ENCODE measurements around the gene P2RX4. TPM values are rescaled to one million over a fixed set of nuclear protein-coding genes. Genes with fewer than 3 reads are reported as not detected.

Gene P2RX4
- total and polyA plus RNA-seq, 9 donors = 17.8 to 46.7 (median 26.6) TPM

DNA sequence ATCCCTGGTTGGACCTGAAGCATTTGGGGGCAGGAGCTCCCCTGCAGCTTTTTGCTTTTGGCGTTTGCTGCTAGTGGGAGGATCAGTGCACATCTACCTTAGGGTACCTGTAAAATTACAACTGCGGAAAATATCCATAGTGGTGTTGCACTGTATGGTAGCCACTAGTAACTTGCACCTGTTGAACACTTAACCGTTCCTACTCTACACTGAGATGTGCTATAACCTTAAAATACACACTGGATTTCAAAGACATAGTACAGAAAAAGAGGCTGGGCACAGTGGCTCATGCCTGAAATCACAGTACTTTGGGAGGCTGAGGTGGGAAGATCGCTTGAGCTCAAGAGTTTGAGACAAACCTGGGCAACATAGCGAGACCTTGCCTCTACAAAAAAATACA, 2.9 kb downstream of the P2RX4 start:
- H3K4me3 ChIP-seq = no peak overlapping the region
- no peaks in the 10 kb centered on the region for H3K27me3 ChIP-seq
- 92 to 93% (median 92%) methylated on average over 5 of the region's 5 CpGs for WGBS, 3 donors
- H3K4me1 ChIP-seq (ENCODE audit: insufficient read depth) = peaks cover 2% of the 10 kb centered on the region
- no peak for DNase-seq
- intact Hi-C loops (cut with DNase I) = no loop called here
- H3K9me3 ChIP-seq = no peaks in the 10 kb centered on the region
- TF ChIP-seq, protein P1, sequence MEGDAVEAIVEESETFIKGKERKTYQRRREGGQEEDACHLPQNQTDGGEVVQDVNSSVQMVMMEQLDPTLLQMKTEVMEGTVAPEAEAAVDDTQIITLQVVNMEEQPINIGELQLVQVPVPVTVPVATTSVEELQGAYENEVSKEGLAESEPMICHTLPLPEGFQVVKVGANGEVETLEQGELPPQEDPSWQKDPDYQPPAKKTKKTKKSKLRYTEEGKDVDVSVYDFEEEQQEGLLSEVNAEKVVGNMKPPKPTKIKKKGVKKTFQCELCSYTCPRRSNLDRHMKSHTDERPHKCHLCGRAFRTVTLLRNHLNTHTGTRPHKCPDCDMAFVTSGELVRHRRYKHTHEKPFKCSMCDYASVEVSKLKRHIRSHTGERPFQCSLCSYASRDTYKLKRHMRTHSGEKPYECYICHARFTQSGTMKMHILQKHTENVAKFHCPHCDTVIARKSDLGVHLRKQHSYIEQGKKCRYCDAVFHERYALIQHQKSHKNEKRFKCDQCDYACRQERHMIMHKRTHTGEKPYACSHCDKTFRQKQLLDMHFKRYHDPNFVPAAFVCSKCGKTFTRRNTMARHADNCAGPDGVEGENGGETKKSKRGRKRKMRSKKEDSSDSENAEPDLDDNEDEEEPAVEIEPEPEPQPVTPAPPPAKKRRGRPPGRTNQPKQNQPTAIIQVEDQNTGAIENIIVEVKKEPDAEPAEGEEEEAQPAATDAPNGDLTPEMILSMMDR (IDR thresholded peaks at IDR 0.05) = no peak
- TF ChIP-seq EP300 (IDR thresholded peaks at IDR 0.05) (no peak), POLR2A (IDR thresholded peaks at IDR 0.05) (no peak)
- H3K36me3 ChIP-seq = no peaks in the 10 kb centered on the region
- H3K27ac ChIP-seq = no peak overlapping the region

- WGBS, 3 donors = 75 to 92% (median 81%) methylated on average over 11 of the region's 11 CpGs
- H3K4me3 ChIP-seq = no peak overlapping the region
- H3K27ac ChIP-seq = peak overlapping the region in 1 of 2 donors; percentile 23
- TF ChIP-seq EP300 (IDR thresholded peaks at IDR 0.05) = no peak
- TF ChIP-seq POLR2A (IDR thresholded peaks at IDR 0.05) = no peak
- TF ChIP-seq, protein P1 (IDR thresholded peaks at IDR 0.05) = no peak
- H3K27me3 ChIP-seq = no peaks in the 10 kb centered on the region
- intact Hi-C loops (cut with DNase I) = no loop called here
- H3K36me3 ChIP-seq = no peaks in the 10 kb centered on the region
- no peaks in the 10 kb centered on the region for H3K9me3 ChIP-seq
- peaks cover 2% of the 10 kb centered on the region for H3K4me1 ChIP-seq (ENCODE audit: insufficient read depth)
- DNase-seq = no peak
Observed at GRCh38 chr12:121214166-121214777, 4.3 kb downstream of the P2RX4 start.

DNA sequence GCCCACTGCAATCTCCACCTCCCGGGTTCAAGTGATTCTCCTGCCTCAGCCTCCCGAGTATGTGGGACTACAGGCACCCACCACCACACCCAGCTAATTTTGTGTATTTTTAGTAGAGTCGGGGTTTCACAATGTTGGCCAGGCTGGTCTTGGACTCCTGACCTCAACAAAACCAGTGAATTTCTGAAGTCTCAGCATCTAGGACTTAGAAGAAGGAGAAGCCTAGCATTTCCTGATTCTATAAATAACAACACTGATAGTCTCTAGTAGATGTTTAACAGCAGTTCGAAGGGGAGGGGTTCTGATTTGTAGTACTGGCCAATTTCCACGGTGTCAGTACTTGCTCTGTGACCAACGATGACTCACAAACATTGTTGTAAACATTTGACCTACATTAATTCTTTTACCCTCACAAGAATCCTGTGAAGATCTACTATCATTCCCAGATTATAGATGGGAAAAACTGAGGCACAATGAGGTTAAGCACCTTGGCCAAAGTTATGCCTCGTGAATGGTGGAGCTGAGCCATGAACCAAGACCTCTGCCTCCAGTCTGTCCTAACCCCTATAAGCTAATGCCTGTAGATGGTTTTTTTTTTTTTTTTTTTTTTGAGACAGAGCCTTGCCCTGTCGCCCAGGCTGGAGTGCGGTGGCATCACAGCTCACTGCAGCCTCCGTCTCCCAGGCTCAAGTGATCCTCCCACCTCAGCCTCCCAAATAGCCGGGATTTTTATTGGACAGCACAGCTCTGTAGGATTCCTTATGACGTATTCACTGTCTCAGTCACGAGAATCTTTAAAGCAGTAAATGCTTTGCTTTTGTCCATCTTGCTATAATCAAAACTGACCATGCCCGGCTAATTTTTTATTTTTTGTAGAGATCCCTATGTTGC, 5.2 kb downstream of the P2RX4 start:
- WGBS, 3 donors = 65 to 69% (median 68%) methylated on average over 14 of the region's 14 CpGs
- Histone ChIP-seq H3K36me3 (no peaks in the 10 kb centered on the region), H3K9me3 (no peaks in the 10 kb centered on the region), H3K4me1 (ENCODE audit: insufficient read depth) (peaks cover 2% of the 10 kb centered on the region), H3K4me3 (no peak overlapping the region), H3K27me3 (no peaks in the 10 kb centered on the region), H3K27ac (peak overlapping the region in 1 of 2 donors; percentile 23)
- DNase-seq = no peak
- intact Hi-C loops (cut with DNase I) = no loop called here
- TF ChIP-seq, protein P1 (IDR thresholded peaks at IDR 0.05) = no peak
- TF ChIP-seq POLR2A (IDR thresholded peaks at IDR 0.05) (no peak), EP300 (IDR thresholded peaks at IDR 0.05) (no peak)

GRCh38 chr12:121216102-121216501, 6.2 kb downstream of the P2RX4 start:
- Histone ChIP-seq H3K27me3 (no peaks in the 10 kb centered on the region), H3K36me3 (no peaks in the 10 kb centered on the region), H3K4me3 (no peak overlapping the region), H3K4me1 (ENCODE audit: insufficient read depth) (peaks cover 5% of the 10 kb centered on the region), H3K27ac (no peak overlapping the region), H3K9me3 (no peaks in the 10 kb centered on the region)
- DNase-seq = no peak
- intact Hi-C loops (cut with DNase I) = no loop called here
- 81 to 91% (median 86%) methylated on average over 4 of the region's 4 CpGs for WGBS, 3 donors
- TF ChIP-seq EP300 (IDR thresholded peaks at IDR 0.05) (no peak), POLR2A (IDR thresholded peaks at IDR 0.05) (no peak)
- TF ChIP-seq, protein P1 (IDR thresholded peaks at IDR 0.05) = no peak
